Fibroblast of villous mesenchyme (primary cell): ENCODE measurements around the gene PPM1F. TPM values are rescaled to one million over a fixed set of nuclear protein-coding genes. Genes with fewer than 3 reads are reported as not detected.

Experiments
- DNase-seq: peaks from one replicate; pipeline ENCODE4 v3.0.0-alpha.2; 2010; ENCODE audit warnings: low read depth
- H3K4me3 ChIP-seq: 2 replicates; pipeline ENCODE4 v1.5.1; 2011; ENCODE audit warnings: low read depth, mild to moderate bottlenecking, low read length
- total RNA-seq: library from RNA; depleted of rRNA; stranded (reverse); fragments of >200 nt; gene quantifications from 2 replicates; pipeline ENCODE4 v1.2.3, GENCODE V29; 2012
- TF ChIP-seq, protein P1 (sequence below): IDR thresholded peaks from 2 replicates; pipeline ENCODE4 v1.5.1; 2012; ENCODE audit warnings: low read depth, mild to moderate bottlenecking, low read length; ENCODE audit not compliant: insufficient read depth

Gene PPM1F
- total RNA-seq, 1 donor = 36.7 TPM

DNA sequence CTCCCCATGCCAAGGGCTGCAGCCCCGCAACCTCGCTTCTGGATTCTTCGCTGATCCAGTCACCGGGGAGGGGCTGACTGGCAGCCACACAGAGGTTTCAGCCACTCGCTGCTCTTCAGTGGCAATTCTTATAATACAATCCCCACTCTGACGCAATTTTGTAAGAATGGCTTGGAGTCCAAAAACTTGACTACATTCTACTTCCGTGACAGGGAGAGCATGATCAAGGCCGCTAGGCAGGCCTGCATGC is 14.9 kb downstream of the PPM1F start:
- TF ChIP-seq, protein P1, sequence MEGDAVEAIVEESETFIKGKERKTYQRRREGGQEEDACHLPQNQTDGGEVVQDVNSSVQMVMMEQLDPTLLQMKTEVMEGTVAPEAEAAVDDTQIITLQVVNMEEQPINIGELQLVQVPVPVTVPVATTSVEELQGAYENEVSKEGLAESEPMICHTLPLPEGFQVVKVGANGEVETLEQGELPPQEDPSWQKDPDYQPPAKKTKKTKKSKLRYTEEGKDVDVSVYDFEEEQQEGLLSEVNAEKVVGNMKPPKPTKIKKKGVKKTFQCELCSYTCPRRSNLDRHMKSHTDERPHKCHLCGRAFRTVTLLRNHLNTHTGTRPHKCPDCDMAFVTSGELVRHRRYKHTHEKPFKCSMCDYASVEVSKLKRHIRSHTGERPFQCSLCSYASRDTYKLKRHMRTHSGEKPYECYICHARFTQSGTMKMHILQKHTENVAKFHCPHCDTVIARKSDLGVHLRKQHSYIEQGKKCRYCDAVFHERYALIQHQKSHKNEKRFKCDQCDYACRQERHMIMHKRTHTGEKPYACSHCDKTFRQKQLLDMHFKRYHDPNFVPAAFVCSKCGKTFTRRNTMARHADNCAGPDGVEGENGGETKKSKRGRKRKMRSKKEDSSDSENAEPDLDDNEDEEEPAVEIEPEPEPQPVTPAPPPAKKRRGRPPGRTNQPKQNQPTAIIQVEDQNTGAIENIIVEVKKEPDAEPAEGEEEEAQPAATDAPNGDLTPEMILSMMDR = no peak

DNA sequence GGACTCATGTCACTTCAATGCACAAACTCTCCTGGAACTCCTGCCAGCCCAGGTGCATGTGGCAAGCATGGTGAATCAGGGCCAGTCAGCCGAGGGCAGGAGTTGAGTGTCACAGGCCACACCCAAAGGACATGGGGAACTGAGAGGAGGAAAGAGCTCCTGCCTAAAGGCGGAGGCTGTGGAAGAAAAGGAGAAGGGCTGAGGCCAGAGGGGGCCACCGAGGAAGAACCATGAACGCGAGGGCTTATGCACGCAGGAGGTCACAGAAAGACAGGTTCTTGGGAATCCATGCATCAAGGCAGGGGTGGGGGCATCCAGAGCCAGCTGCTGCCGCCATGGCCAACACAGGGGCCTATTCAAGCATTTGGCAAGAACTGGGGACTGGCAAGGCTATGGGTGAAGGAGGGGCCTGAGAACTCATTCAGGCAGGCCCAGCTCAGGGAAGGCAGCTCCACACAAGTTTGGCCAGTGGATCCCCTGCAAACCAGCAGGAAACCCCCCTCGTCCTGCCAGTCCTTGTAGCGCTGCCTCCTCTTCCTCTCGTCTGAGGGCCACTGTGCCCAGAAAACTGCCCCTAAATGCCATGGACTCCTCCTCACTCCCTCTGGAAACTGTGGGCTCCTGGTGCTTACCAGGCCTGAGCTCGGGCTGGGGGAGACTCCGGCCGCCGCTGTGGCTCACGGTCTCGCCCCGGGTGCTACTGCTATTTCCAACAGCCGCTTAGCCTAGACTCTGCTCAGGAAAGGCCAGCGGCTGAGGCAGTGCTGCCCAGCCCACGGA is 15.4 kb downstream of the PPM1F start:
- no peak for DNase-seq
- peak overlapping the region; percentile 78 for H3K4me3 ChIP-seq
- TF ChIP-seq, protein P1 = no peak

More for the DNA sequence above, 14.9 kb downstream of the PPM1F start:
- no peak for DNase-seq
- peak overlapping the region; percentile 78 for H3K4me3 ChIP-seq

DNA sequence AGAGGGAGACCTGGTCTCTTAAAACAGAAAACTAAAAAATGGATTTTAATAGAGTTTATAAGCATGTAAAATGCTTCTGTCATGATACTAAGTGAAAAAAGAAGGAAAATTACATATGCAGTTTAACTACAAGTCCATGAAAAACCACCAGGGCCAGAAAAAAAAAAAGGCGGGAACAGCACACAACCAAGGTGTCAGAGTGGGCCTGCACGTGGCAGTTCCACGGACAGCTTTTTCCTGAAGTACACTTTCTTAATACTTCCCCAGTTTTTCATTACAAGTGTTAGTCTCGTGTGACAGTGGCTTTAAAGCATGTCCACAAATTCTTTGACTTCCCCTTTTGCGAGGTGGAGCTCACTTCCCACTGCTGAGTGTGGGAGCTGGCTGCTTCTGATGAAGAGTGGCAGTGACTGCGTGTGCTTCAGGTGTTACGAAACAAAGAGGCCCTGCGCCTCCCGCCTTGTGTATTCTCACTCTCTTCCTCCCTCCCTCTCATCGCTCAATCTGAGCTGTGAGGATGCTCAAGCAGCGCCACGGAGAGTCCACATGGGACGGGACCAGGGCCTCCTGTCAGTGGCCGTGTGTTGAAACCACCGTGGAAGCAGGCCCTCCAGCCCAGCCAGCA is 16.4 kb downstream of the PPM1F start:
- TF ChIP-seq, protein P1 = no peak
- no peak for DNase-seq

DNA sequence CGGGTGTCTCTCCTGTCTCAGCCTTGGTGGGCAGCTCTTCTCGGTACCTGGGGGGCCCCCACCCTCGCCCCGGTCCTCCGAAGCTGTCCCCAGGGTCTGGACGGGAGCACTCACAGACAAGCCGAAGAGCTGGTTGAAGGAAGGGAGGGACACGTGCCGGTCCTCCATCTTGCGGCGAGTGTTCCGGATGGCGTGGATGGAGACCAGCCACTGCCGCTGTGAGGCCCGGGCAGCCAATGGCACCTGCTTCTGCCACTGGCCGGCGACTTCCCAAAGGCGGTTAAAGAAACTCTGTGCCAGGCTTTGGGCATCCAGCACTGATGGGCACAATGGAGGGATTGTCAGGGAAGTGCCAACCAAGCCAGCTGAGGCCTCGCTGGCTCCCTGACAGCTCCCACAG is 18.7 kb downstream of the PPM1F start:
- DNase-seq = no peak
- TF ChIP-seq, protein P1 = no peak
- H3K4me3 ChIP-seq = no peak overlapping the region

More for the DNA sequence above, 16.4 kb downstream of the PPM1F start:
- no peak overlapping the region for H3K4me3 ChIP-seq

DNA sequence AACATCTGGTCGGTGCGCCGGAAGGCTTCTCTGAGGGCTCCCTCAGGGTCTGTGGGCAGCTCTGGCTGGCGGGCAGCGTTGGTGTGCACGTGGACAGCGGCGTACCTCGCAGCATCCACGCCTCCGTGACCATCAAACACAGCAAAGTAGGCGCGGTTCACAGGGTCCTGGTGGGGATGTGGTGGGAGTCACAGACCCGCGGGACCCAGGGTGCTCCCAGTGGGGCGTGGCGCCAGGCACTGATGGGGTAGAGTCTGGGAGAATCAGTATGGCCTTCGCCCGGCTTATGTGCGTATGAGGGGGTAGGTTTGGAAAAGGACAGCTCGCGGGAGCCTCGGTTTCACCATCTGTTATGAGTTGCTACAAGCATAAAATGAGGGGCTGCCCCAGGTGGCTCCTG is 19.2 kb downstream of the PPM1F start:
- no peak overlapping the region for H3K4me3 ChIP-seq
- TF ChIP-seq, protein P1 = no peak

DNA sequence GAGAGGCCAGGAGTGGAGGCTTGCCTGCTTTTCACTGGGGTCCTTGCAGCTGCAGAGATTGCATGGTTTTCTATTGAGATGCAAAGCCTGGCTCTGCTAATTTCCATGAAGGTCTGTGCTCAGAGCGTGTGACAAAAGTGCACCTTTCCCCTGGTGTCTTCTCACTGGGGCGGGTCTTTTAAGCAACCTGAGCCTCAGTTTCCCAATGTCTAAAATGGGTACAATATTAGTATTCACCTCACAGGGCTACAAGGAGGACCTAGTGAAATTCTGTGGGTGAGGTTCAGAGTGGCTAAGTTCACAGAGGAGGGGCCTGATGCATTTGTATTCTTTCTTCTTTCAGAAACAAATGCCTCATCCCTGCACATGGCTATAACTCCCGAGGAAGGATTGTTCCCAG is 20.3 kb downstream of the PPM1F start:
- H3K4me3 ChIP-seq = no peak overlapping the region
- TF ChIP-seq, protein P1 = no peak

More for the DNA sequence above, 19.2 kb downstream of the PPM1F start:
- DNase-seq = no peak

DNA sequence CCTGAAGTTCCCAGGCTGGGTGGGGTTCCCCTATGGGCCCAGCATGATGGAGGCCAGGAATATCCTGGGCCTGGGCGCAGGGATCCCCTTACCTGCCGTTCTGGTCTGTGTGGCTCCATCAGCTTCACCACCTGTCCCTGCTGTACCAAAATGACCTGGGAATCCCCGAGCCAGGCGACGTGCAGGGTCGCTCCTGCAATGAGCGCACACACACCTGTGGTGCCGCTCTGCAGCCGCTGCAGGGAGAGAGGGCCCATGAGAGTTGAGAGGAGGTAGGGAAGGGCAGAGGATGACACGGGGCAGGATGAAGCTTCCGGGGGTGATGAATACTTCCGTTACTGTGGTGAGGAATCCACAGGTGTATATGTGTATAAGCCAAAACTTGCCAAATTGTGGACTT is 21.6 kb downstream of the PPM1F start:
- TF ChIP-seq, protein P1 = no peak
- H3K4me3 ChIP-seq = no peak overlapping the region
- no peak for DNase-seq

More for the DNA sequence above, 20.3 kb downstream of the PPM1F start:
- no peak for DNase-seq
